Fibroblast of gingiva (primary cell): ENCODE measurements around the gene ACSS2.

Experiments used
- DNase-seq: peaks from one replicate; pipeline ENCODE4 v3.0.0-alpha.2; 2011; ENCODE audit warnings: low read depth

Gene ACSS2, protein sequence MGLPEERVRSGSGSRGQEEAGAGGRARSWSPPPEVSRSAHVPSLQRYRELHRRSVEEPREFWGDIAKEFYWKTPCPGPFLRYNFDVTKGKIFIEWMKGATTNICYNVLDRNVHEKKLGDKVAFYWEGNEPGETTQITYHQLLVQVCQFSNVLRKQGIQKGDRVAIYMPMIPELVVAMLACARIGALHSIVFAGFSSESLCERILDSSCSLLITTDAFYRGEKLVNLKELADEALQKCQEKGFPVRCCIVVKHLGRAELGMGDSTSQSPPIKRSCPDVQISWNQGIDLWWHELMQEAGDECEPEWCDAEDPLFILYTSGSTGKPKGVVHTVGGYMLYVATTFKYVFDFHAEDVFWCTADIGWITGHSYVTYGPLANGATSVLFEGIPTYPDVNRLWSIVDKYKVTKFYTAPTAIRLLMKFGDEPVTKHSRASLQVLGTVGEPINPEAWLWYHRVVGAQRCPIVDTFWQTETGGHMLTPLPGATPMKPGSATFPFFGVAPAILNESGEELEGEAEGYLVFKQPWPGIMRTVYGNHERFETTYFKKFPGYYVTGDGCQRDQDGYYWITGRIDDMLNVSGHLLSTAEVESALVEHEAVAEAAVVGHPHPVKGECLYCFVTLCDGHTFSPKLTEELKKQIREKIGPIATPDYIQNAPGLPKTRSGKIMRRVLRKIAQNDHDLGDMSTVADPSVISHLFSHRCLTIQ

DNA sequence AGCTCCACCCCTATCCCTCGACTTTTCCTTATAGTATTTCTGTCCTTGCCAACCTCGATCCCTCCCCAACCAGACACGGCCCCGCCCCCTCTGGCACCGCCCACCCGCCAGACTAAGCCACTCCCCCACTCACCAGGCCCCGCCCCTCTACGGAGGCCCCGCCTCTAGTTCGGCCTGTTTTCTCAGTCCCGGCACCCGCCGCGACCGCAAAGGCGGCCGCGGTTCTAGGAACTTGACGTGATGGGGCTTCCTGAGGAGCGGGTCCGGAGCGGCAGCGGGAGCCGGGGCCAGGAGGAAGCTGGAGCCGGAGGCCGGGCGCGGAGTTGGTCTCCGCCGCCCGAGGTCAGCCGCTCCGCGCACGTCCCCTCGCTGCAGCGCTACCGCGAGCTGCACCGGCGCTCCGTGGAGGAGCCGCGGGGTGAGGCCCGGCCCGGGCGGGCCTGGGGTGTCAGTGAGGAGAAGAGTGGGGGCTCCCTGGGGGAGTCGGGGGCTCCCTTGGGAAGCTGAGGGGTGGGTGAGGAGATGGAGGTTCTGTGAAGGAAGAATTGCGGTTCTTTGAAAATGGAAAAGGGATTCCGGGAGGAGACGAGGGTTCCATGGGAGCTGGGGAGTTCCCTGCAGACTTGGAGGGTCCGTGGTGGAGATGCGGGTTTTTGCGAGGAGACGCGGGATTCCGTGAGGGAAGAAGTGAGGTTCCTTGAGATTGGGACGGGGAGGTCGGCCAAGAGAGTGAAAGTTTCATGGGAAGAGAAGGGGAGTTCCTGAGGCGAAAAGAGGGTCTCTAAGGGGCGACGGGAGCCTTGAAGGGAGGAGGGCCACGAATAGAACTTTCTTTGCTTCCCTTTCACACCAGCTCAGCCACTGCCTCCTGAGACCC lies at the start of gene ACSS2:
Gene ACSS2 (plus strand): TSS at position 207 of the 877 bp plus-strand sequence. CDS start 34 bp downstream, at position 241.
- DNase-seq, result no peak

GRCh38 chr20:34829191-34829590 lies 47.2 kb upstream of the ACSS2 start:
- no peak for DNase-seq

- no peak for DNase-seq
Measured at GRCh38 chr20:34831936-34832335, 44.5 kb upstream of the ACSS2 start.

GRCh38 chr20:34834459-34834893 lies 41.9 kb upstream of the ACSS2 start:
- DNase-seq, result peak; percentile 33

GRCh38 chr20:34842143-34842542 lies 34.3 kb upstream of the ACSS2 start:
- no peak for DNase-seq

- no peak for DNase-seq
Measured at GRCh38 chr20:34843421-34843820, 33.0 kb upstream of the ACSS2 start.

GRCh38 chr20:34848597-34848996 lies 27.8 kb upstream of the ACSS2 start:
- no peak for DNase-seq

GRCh38 chr20:34849778-34850177 lies 26.6 kb upstream of the ACSS2 start:
- no peak for DNase-seq

GRCh38 chr20:34850969-34851368 lies 25.4 kb upstream of the ACSS2 start:
- no peak for DNase-seq

- DNase-seq, result no peak
Measured at GRCh38 chr20:34852298-34852697, 24.1 kb upstream of the ACSS2 start.

GRCh38 chr20:34859367-34859766 lies 17.0 kb upstream of the ACSS2 start:
- DNase-seq, result no peak

GRCh38 chr20:34859826-34860545 lies 16.4 kb upstream of the ACSS2 start:
- DNase-seq, result no peak

- DNase-seq, result no peak
Measured at GRCh38 chr20:34861386-34862084, 14.9 kb upstream of the ACSS2 start.

DNA sequence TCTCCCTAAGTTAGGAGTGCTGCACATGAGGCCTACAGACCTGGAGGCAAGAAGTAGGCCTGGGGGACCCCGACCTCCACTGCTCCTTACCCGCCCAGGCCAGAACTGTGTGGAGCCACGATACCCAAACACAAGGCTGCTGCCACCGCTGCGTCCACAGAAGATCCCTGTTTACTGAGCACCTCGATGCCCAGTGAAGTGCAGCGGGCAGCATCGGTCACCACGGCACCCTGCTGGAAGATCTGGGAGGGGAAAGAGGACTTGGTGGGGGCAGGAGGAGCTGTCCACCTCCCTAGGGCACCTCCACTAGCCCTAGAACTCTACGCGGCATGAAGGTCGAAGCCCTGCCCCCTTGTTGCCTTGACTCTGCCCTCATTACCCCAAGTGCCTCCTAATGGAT lies 13.7 kb upstream of the ACSS2 start:
- no peak for DNase-seq

GRCh38 chr20:34863421-34863965 lies 12.9 kb upstream of the ACSS2 start:
- DNase-seq, result no peak

DNA sequence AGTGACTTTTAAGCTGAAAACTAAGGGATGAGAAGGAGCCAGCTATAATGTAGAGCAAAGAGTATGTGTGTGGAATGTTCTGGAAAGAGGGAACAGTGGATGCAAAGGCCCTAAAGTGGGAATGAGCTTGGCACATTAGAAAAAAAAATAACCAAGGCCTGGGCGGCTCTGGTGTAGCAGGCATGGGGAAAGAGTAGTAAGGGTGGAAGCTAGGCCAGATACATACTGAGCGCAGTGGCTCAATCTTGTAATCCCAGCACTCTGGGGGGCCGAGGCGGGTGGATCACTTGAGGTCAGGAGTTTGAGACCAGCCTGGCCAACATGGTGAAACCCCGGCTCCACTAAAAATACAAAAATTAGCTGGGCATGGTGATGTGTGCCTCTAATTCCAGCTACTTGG lies 12.2 kb upstream of the ACSS2 start:
- no peak for DNase-seq

DNA sequence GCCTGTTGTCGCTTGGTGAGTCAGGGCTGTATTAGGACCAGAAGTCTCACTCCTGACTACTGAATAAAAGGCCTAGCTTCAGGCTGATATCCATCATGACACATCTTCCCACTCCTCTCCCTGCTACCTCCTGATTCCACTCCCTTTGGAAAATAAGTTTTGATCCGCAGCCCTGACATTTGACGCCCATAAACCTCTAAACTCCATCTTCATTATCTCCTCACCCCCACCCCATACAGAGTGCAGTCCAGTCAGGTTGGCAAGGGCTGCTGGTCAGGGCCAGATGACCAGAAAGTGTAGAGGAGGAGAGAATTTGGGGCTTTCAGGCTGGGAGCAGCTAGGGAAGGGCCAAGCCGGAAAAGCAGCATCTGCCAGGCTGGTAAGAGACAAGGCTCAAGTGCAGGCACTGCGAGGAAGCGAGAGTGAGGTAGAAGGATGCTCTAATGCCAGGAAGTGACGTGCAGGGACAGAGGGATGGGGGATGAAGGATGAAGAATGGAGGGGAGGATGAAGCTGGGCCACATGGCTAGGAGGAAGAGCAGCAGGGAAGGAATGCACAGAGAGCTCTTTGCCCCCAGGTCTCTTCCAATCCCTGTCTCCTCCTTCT lies 5.0 kb upstream of the ACSS2 start:
- no peak for DNase-seq

GRCh38 chr20:34871966-34872621 lies 4.3 kb upstream of the ACSS2 start:
- DNase-seq, result no peak

DNA sequence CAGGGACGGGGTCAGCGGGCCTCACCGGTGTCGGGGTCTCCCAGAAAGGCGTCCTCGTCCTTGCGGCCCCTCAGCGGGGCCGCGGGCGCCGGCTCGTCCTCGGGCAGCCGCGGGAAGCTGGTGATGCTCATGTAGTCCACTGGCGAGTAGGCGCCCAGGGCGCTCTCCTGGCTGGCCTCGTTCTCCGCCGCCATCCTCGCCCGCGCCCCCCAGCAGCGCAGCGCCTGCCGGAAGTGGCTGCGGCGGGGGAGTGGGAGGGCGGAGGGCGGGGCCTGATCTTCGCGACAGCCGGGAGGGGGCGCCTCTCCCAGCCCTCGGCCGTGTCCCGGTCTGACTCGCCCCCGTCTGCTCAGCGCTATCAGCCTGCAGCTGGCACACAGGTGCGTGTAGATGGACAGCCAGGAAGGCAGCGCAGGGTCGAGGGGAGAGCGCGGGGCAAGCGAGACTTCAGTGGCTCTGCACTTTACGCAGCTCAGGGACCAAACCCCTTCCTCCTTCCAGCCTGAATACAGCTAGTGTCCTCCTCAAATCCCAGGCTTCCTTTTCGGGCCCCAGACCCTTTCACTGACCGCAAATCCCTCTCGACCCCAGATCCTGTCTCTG lies 3.7 kb upstream of the ACSS2 start, which contains the start of gene GGT7:
Gene GGT7 (minus strand): TSS at position 235 of the 603 bp plus-strand sequence. CDS start 41 bp downstream, at position 194.
- DNase-seq, result peak; percentile 64
